ENCODE measurements around the gene SEPTIN3. TPM values are rescaled to one million over a fixed set of nuclear protein-coding genes. Genes with fewer than 3 reads are reported as not detected.

Gene SEPTIN3
- total RNA-seq, 4 donors from 2014 or later: not detected

GRCh38 chr22:41923595-41924276 lies 45.5 kb upstream of the SEPTIN3 start:
- H3K4me1 ChIP-seq: peaks cover 0 to 44% (median 23%) of the 10 kb centered on the region in 4 donors
- peak overlapping the region in 2 of 4 donors; percentile 49 to 100 for H3K27ac ChIP-seq
- DNase-seq: no peak
- H3K27me3 ChIP-seq: peaks cover 0 to 13% of the 10 kb centered on the region in 2 donors
- H3K9me3 ChIP-seq: no peaks in the 10 kb centered on the region
- peak overlapping the region in 1 of 4 donors; percentile 9 for H3K4me3 ChIP-seq
- no peaks in the 10 kb centered on the region for H3K36me3 ChIP-seq
- no peak for TF ChIP-seq POLR2A (IDR thresholded peaks at IDR 0.05)
- no peak for TF ChIP-seq CTCF (IDR thresholded peaks at IDR 0.05)

DNA sequence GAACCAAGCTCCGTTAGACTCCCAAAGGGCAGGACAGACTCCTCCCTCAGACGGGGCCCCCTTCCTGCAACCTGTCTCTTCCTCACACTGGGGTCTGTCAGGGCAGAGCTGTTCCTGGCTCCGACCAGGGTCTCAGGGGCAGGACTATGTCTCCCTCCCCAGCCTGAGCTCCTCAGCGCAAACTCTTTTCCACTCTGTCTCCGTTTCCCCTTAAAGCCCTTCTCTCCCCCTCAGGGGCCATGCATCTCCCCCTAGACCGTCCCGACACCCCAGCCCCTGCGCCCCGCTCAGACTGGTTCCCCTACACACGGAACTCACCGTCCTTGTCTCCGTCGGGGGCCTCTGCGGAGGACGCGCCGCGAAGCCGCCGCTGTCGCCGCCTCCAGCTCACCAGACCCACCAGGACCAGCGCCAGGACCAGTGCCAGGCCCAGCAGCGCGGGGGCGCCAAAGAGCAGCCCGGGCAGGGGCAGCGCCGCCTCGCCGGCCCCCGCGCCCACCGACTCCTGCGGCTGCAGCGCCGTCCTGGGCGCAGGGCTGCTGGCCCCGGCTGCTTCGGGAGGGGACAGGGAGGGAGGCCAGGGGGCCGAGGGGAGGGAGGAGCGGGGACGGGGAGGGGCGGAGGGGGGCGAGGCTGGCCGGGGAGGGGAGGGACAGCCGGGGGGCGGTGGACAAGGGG lies 43.3 kb upstream of the SEPTIN3 start:
- Histone ChIP-seq H3K27me3 (peaks cover 0 to 13% of the 10 kb centered on the region in 2 donors), H3K4me3 (peak overlapping the region; percentile 65 to 93 (median 70))

GRCh38 chr22:41927813-41928212 lies 41.4 kb upstream of the SEPTIN3 start:
- no peak overlapping the region for H3K4me3 ChIP-seq
- peaks cover 0 to 13% of the 10 kb centered on the region in 2 donors for H3K27me3 ChIP-seq
- peak overlapping the region in 1 of 4 donors; percentile 100 for H3K27ac ChIP-seq
- TF ChIP-seq CTCF (IDR thresholded peaks at IDR 0.05): no peak
- TF ChIP-seq POLR2A (IDR thresholded peaks at IDR 0.05): no peak
- H3K36me3 ChIP-seq: no peaks in the 10 kb centered on the region
- DNase-seq: no peak
- H3K9me3 ChIP-seq: no peaks in the 10 kb centered on the region
- peaks cover 0 to 45% (median 13%) of the 10 kb centered on the region in 4 donors for H3K4me1 ChIP-seq

More for the DNA sequence above, 43.3 kb upstream of the SEPTIN3 start:
- TF ChIP-seq POLR2A (IDR thresholded peaks at IDR 0.05) (no peak), CTCF (IDR thresholded peaks at IDR 0.05) (peak; percentile 71 to 97 (median 86))
- Histone ChIP-seq H3K9me3 (no peaks in the 10 kb centered on the region), H3K27ac (peak overlapping the region in 3 of 4 donors; percentile 39 to 100 (median 95)), H3K36me3 (no peaks in the 10 kb centered on the region), H3K4me1 (peaks cover 0 to 38% (median 13%) of the 10 kb centered on the region in 4 donors)
- peak; percentile 82 to 92 (median 83) for DNase-seq

- Histone ChIP-seq H3K36me3 (no peaks in the 10 kb centered on the region), H3K27me3 (peaks cover 0 to 13% of the 10 kb centered on the region in 2 donors), H3K9me3 (no peaks in the 10 kb centered on the region), H3K4me3 (no peak overlapping the region), H3K4me1 (peaks cover 0 to 45% (median 14%) of the 10 kb centered on the region in 4 donors), H3K27ac (peak overlapping the region in 2 of 4 donors; percentile 34 to 100)
- DNase-seq: peak in 2 of 3 donors; percentile 71 to 77
- no peak for TF ChIP-seq CTCF (IDR thresholded peaks at IDR 0.05)
- TF ChIP-seq POLR2A (IDR thresholded peaks at IDR 0.05): no peak
These were observed 40.4 kb upstream of the SEPTIN3 start for GRCh38 chr22:41928593-41929417.

- peak in 2 of 3 donors; percentile 46 to 50 for DNase-seq
- no peak for TF ChIP-seq CTCF (IDR thresholded peaks at IDR 0.05)
- no peak for TF ChIP-seq POLR2A (IDR thresholded peaks at IDR 0.05)
- H3K27me3 ChIP-seq: peaks cover 0 to 13% of the 10 kb centered on the region in 2 donors
These were observed 39.8 kb upstream of the SEPTIN3 start for GRCh38 chr22:41929418-41929810.

More at GRCh38 chr22:41929418-41929810, 39.8 kb upstream of the SEPTIN3 start:
- Histone ChIP-seq H3K27ac (peak overlapping the region in 1 of 4 donors; percentile 100), H3K36me3 (no peaks in the 10 kb centered on the region), H3K9me3 (no peaks in the 10 kb centered on the region), H3K4me1 (peaks cover 0 to 44% (median 14%) of the 10 kb centered on the region in 4 donors), H3K4me3 (no peak overlapping the region)

All from Peyer's patch (tissue), 4 donors.